Urinary bladder (tissue), 4 donors: ENCODE results near the gene C13orf42. TPM values are rescaled to one million over a fixed set of nuclear protein-coding genes. Genes with fewer than 3 reads are reported as not detected.

Experiments
- DNase-seq: peaks from one replicate; pipeline ENCODE4 v3.0.0-alpha.2; 2015; ENCODE audit errors: extremely low spot score
- H3K27ac ChIP-seq: one replicate; pipeline ENCODE4 v1.5.1; 2013; ENCODE audit warnings: low read depth, mild to moderate bottlenecking, moderate library complexity
- H3K36me3 ChIP-seq: one replicate; pipeline ENCODE4 v1.6.1; 2013; ENCODE audit warnings: mild to moderate bottlenecking, moderate library complexity; ENCODE audit not compliant: insufficient read depth
- H3K4me1 ChIP-seq: one replicate; pipeline ENCODE4 v1.6.1; 2013; ENCODE audit warnings: mild to moderate bottlenecking, moderate library complexity; ENCODE audit not compliant: insufficient read depth
- H3K4me3 ChIP-seq: one replicate; pipeline ENCODE4 v1.5.1; 2013; ENCODE audit warnings: low read depth, low read length
- WGBS: extraction: QIAGEN DNeasy Blood & Tissue Kit; methylation state at CpG from one replicate; pipeline ENCODE4 v1.1.7; 2013; 5-methylcytosine and 5-hydroxymethylcytosine counted together
- polyA plus RNA-seq: library from polyadenylated mRNA; stranded (reverse); fragments of 200-250 nt; gene quantifications from one replicate; pipeline ENCODE4 v1.2.3, GENCODE V29; 2013
- total RNA-seq: library from RNA; depleted of rRNA; stranded (reverse); fragments of >200 nt; gene quantifications from one replicate; pipeline ENCODE4 v1.2.3, GENCODE V29; 2014
- donor health status: healthy with polysubstance abuse.
- donor health status: healthy.

C13orf42 gene
- total and polyA plus RNA-seq, 2 donors = not detected

- Histone ChIP-seq H3K36me3 (no peaks in the 10 kb centered on the region), H3K4me1 (no peaks in the 10 kb centered on the region), H3K4me3 (no peak overlapping the region), H3K27ac (no peak overlapping the region)
- WGBS = 89% methylated on average over 13 of the region's 13 CpGs
- no peak for DNase-seq
These were observed 66.9 kb downstream of the C13orf42 start for GRCh38 chr13:51044023-51044665.

- H3K4me1 ChIP-seq = no peaks in the 10 kb centered on the region
- WGBS = 87% methylated on average over 5 of the region's 5 CpGs
- H3K4me3 ChIP-seq = no peak overlapping the region
- no peak for DNase-seq
- no peak overlapping the region for H3K27ac ChIP-seq
- no peaks in the 10 kb centered on the region for H3K36me3 ChIP-seq
These were observed 67.8 kb downstream of the C13orf42 start for GRCh38 chr13:51043310-51043709.

- H3K4me3 ChIP-seq = no peak overlapping the region
- WGBS = 73% methylated on average over 5 of the region's 5 CpGs
These were observed 69.4 kb downstream of the C13orf42 start for GRCh38 chr13:51041710-51042109.

GRCh38 chr13:51041126-51041525 lies 69.9 kb downstream of the C13orf42 start:
- H3K4me1 ChIP-seq = no peaks in the 10 kb centered on the region
- H3K36me3 ChIP-seq = no peaks in the 10 kb centered on the region
- H3K4me3 ChIP-seq = no peak overlapping the region
- 96% methylated on average over 4 of the region's 4 CpGs for WGBS
- no peak overlapping the region for H3K27ac ChIP-seq
- no peak for DNase-seq

More at GRCh38 chr13:51041710-51042109, 69.4 kb downstream of the C13orf42 start:
- no peak overlapping the region for H3K27ac ChIP-seq
- H3K4me1 ChIP-seq = no peaks in the 10 kb centered on the region
- no peaks in the 10 kb centered on the region for H3K36me3 ChIP-seq
- no peak for DNase-seq

GRCh38 chr13:51040431-51040830 lies 70.6 kb downstream of the C13orf42 start:
- no peak for DNase-seq
- WGBS = 82% methylated on average over 7 of the region's 7 CpGs
- Histone ChIP-seq H3K27ac (no peak overlapping the region), H3K4me3 (no peak overlapping the region), H3K36me3 (no peaks in the 10 kb centered on the region), H3K4me1 (no peaks in the 10 kb centered on the region)

GRCh38 chr13:51036418-51036817 lies 74.7 kb downstream of the C13orf42 start:
- Histone ChIP-seq H3K4me3 (no peak overlapping the region), H3K27ac (no peak overlapping the region), H3K4me1 (no peaks in the 10 kb centered on the region), H3K36me3 (no peaks in the 10 kb centered on the region)
- no peak for DNase-seq
- WGBS = 86% methylated on average over 2 of the region's 2 CpGs

GRCh38 chr13:51035978-51036377 lies 75.1 kb downstream of the C13orf42 start:
- no peaks in the 10 kb centered on the region for H3K4me1 ChIP-seq
- H3K36me3 ChIP-seq = no peaks in the 10 kb centered on the region
- no peak overlapping the region for H3K4me3 ChIP-seq
- no peak for DNase-seq
- WGBS = 75% methylated on average over 2 of the region's 2 CpGs
- no peak overlapping the region for H3K27ac ChIP-seq

GRCh38 chr13:51035469-51035868 lies 75.6 kb downstream of the C13orf42 start:
- DNase-seq = no peak
- WGBS = 81% methylated on average over 4 of the region's 4 CpGs
- Histone ChIP-seq H3K27ac (no peak overlapping the region), H3K4me3 (no peak overlapping the region), H3K4me1 (no peaks in the 10 kb centered on the region), H3K36me3 (no peaks in the 10 kb centered on the region)

GRCh38 chr13:51034906-51035305 lies 76.2 kb downstream of the C13orf42 start:
- WGBS = 77% methylated on average over 3 of the region's 3 CpGs
- Histone ChIP-seq H3K4me1 (no peaks in the 10 kb centered on the region), H3K4me3 (no peak overlapping the region), H3K27ac (no peak overlapping the region), H3K36me3 (no peaks in the 10 kb centered on the region)
- no peak for DNase-seq

- WGBS = 63% methylated on average over 5 of the region's 5 CpGs
These were observed 77.5 kb downstream of the C13orf42 start for GRCh38 chr13:51033421-51034185.

GRCh38 chr13:51032831-51033230 lies 78.2 kb downstream of the C13orf42 start:
- Histone ChIP-seq H3K4me1 (no peaks in the 10 kb centered on the region), H3K4me3 (no peak overlapping the region), H3K36me3 (no peaks in the 10 kb centered on the region), H3K27ac (no peak overlapping the region)
- 93% methylated on average over 3 of the region's 3 CpGs for WGBS
- DNase-seq = no peak

More at GRCh38 chr13:51033421-51034185, 77.5 kb downstream of the C13orf42 start:
- Histone ChIP-seq H3K4me1 (no peaks in the 10 kb centered on the region), H3K27ac (no peak overlapping the region), H3K4me3 (no peak overlapping the region), H3K36me3 (no peaks in the 10 kb centered on the region)
- no peak for DNase-seq

Other genes with a start within 250 kb of the C13orf42 start
- gene RNASEH2B, start 201.5 kb downstream of the C13orf42 start, total RNA-seq = 154 TPM
- 36.3 TPM for gene RNASEH2B, start 201.5 kb downstream of the C13orf42 start, polyA plus RNA-seq
- gene FAM124A, start 111.1 kb upstream of the C13orf42 start, total RNA-seq = 1.9 TPM
- 5.9 TPM for gene FAM124A, start 111.1 kb upstream of the C13orf42 start, polyA plus RNA-seq
- gene SERPINE3, start 228.4 kb upstream of the C13orf42 start, total RNA-seq = 0.16 TPM
- gene SERPINE3, start 228.4 kb upstream of the C13orf42 start, polyA plus RNA-seq = not detected